GM12878 (cell line): ENCODE data around the gene CACNA1E. TPM values are rescaled to one million over a fixed set of nuclear protein-coding genes. Genes with fewer than 3 reads are reported as not detected.

ENCODE experiments used
- ATAC-seq: fragments of 200-7000 bp; cut with Tn5 transposase; 3 replicates; pipeline ENCODE4 v1.9.1; 2020; ENCODE audit warnings: mild to moderate bottlenecking, moderate library complexity
- BruUV-seq: library from RNA; stranded (reverse); fragments of 400-500 nt; replicated peaks from 2 replicates; lab custom pipeline; 2021; lab: Mats Ljungman, UMichigan
- CTCF ChIA-PET: fragments of 300-600 bp; sonication (Branson Sonifier 250); formaldehyde crosslinking; extraction: SDS; loops from one replicate; lab custom pipeline; 2021; ENCODE audit warnings: inconsistent platforms; lab: Yijun Ruan, JAX
- POLR2A ChIA-PET: fragments of 350-600 bp; formaldehyde crosslinking; extraction: SDS; loops from one replicate; lab custom pipeline; 2021; ENCODE audit warnings: inconsistent platforms; lab: Charles Lee
- RAD21 ChIA-PET: fragments of 300-600 bp; sonication (Branson Sonifier 250); formaldehyde crosslinking; loops from one replicate; lab custom pipeline; 2023; ENCODE audit warnings: antibody characterized with exemption; ENCODE audit not compliant: unreplicated experiment; lab: Charles Lee
- SMC1A ChIA-PET: fragments of 300-600 bp; sonication (Branson Sonifier 250); formaldehyde crosslinking; loops from one replicate; lab custom pipeline; 2023; ENCODE audit not compliant: unreplicated experiment, uncharacterized antibody; lab: Charles Lee
- DNase-seq: peaks from one replicate; pipeline ENCODE4 v3.0.0-alpha.2; 2011; ENCODE audit warnings: low read depth, low spot score
- FAIRE-seq: peaks from 3 replicates; lab custom pipeline; 2011; peaks lifted over from hg19 to GRCh38; lab: Jason Lieb, UNC
- H2AFZ ChIP-seq: 2 replicates; pipeline ENCODE4 v1.6.0; 2011; ENCODE audit warnings: low read depth, low read length, control low read depth; ENCODE audit not compliant: control insufficient read depth
- H3K27ac ChIP-seq: 2 replicates; pipeline ENCODE4 v1.5.1; 2011; ENCODE audit warnings: control low read depth; ENCODE audit not compliant: control insufficient read depth, insufficient read depth
- H3K27me3 ChIP-seq, 2 experiments: replicated peaks in 1 of 2; 2 replicates each; pipeline versions ENCODE4 v1.6.0 to v1.6.1; 2011; ENCODE audit warnings: low read length in 1 of 2; ENCODE audit not compliant: control insufficient read depth in 2 of 2, insufficient read depth in 2 of 2
- H3K36me3 ChIP-seq, 2 experiments: 2 replicates each; pipeline ENCODE4 v1.5.1; 2011; ENCODE audit warnings: low read length in 1 of 2; ENCODE audit not compliant: control insufficient read depth in 2 of 2, insufficient read depth in 2 of 2
- H3K4me1 ChIP-seq: 2 replicates; pipeline ENCODE4 v1.6.1; 2011; ENCODE audit warnings: mild to moderate bottlenecking, low read length, moderate library complexity, mixed read lengths; ENCODE audit not compliant: control insufficient read depth, insufficient read depth
- H3K4me2 ChIP-seq: 2 replicates; pipeline ENCODE4 v1.6.0; 2011; ENCODE audit warnings: control low read depth; ENCODE audit not compliant: control insufficient read depth, insufficient read depth
- H3K4me3 ChIP-seq: fragments of 200-600 bp; sonication (generic); 2 replicates; pipeline ENCODE4 v1.5.1; 2016
- H3K79me2 ChIP-seq: 2 replicates; pipeline ENCODE4 v1.6.0; 2011; ENCODE audit warnings: low read length; ENCODE audit not compliant: control insufficient read depth, insufficient read depth
- H3K9ac ChIP-seq: 2 replicates; pipeline ENCODE4 v1.8.0; 2011; ENCODE audit warnings: low read length, control low read depth, mixed read lengths; ENCODE audit not compliant: control insufficient read depth, insufficient read depth
- H3K9me3 ChIP-seq: replicated peaks from 3 replicates; pipeline ENCODE4 v1.5.1; 2011; ENCODE audit warnings: mild to moderate bottlenecking, low read length; ENCODE audit not compliant: control insufficient read depth, insufficient read depth
- H4K20me1 ChIP-seq: 2 replicates; pipeline ENCODE4 v1.6.0; 2011; ENCODE audit not compliant: control insufficient read depth, insufficient read depth
- ATF7 ChIP-seq: fragments of 450-650 bp; IDR thresholded peaks from 2 replicates; pipeline ENCODE4 v1.6.1; 2016; ENCODE audit warnings: low read depth, mild to moderate bottlenecking
- E2F8 ChIP-seq: fragments of 450-650 bp; IDR thresholded peaks from 2 replicates; pipeline ENCODE4 v1.6.1; 2018; ENCODE audit warnings: mild to moderate bottlenecking, low read depth, moderate library complexity; ENCODE audit not compliant: partially characterized antibody
- EP300 ChIP-seq, 2 experiments: fragments of 150-350 bp in 1 of 2; IDR thresholded peaks; 2 replicates each; pipeline ENCODE4 v1.6.1; 2011 to 2012; ENCODE audit warnings: low read depth in 2 of 2, low read length in 2 of 2, borderline replicate concordance in 1 of 2, improper control_type of control experiment in 1 of 2, inconsistent platforms in 1 of 2; ENCODE audit not compliant: control insufficient read depth in 1 of 2
- FOXK2 ChIP-seq: fragments of 450-650 bp; IDR thresholded peaks from 2 replicates; pipeline ENCODE4 v1.6.1; 2017; ENCODE audit warnings: mild to moderate bottlenecking, moderate library complexity
- HDAC6 ChIP-seq: fragments of 200-600 bp; sonication (generic); IDR thresholded peaks from one replicate; pipeline ENCODE4 v1.8.0; 2017; ENCODE audit warnings: antibody characterized with exemption; ENCODE audit not compliant: unreplicated experiment
- IKZF2 ChIP-seq, 2 experiments: fragments of 450-650 bp; IDR thresholded peaks; 2 replicates each; pipeline ENCODE4 v1.6.1; 2017; ENCODE audit warnings: mild to moderate bottlenecking in 2 of 2, moderate library complexity in 2 of 2
- JUNB ChIP-seq: IDR thresholded peaks from 2 replicates; pipeline ENCODE4 v1.6.1; 2016; ENCODE audit warnings: antibody characterized with exemption, mild to moderate bottlenecking
- NBN ChIP-seq: fragments of 450-650 bp; IDR thresholded peaks from 2 replicates; pipeline ENCODE4 v1.6.1; 2016
- NFXL1 ChIP-seq: fragments of 450-650 bp; IDR thresholded peaks from 2 replicates; pipeline ENCODE4 v1.6.1; 2017; ENCODE audit warnings: antibody characterized with exemption, mild to moderate bottlenecking, borderline replicate concordance
- RAD21 ChIP-seq: IDR thresholded peaks from 2 replicates; pipeline ENCODE4 v1.6.1; 2011; ENCODE audit warnings: mild to moderate bottlenecking, low read depth, low read length, moderate library complexity; ENCODE audit not compliant: insufficient read depth
- SIX5 ChIP-seq: IDR thresholded peaks from 2 replicates; pipeline ENCODE4 v1.6.1; 2011; ENCODE audit warnings: mild to moderate bottlenecking, low read depth, low read length, moderate library complexity; ENCODE audit not compliant: severe bottlenecking
- TCF12 ChIP-seq: IDR thresholded peaks from 2 replicates; pipeline ENCODE4 v1.6.1; 2011; ENCODE audit warnings: low read depth, mild to moderate bottlenecking, low read length
- ZBTB11 ChIP-seq: fragments of 450-650 bp; formaldehyde crosslinking; IDR thresholded peaks from 2 replicates; pipeline ENCODE4 v1.5.0; 2022; ENCODE audit warnings: mild to moderate bottlenecking, missing genetic modification characterization
- WGBS: methylation state at CpG from one replicate; pipeline ENCODE4 v1.1.6; 2016; ENCODE audit warnings: low lambda C conversion rate; ENCODE audit not compliant: insufficient replicate concordance, insufficient coverage; ENCODE audit errors: missing lambda C conversion rate; 5-methylcytosine and 5-hydroxymethylcytosine counted together
- in situ Hi-C: fragments of 300-500 bp; cut with MboI; formaldehyde crosslinking; loops from 9 replicates; pipeline ENCODE4 v1.14.3; 2018; ENCODE audit warnings: mixed read lengths
- intact Hi-C: fragments of 100-400 bp; cut with micrococcal nuclease; formaldehyde crosslinking; loops from one replicate; pipeline ENCODE4 v1.14.2; 2022; ENCODE audit not compliant: unreplicated experiment
- polyA plus RNA-seq, 11 experiments: library from polyadenylated mRNA; depleted of rRNA in 4 of 11; unstranded in 6 of 11; stranded (reverse) in 5 of 11; fragments of >200 nt; fragmentation: Nextera tagmentation in 4 of 11; fragmentation: Illumina TruSeq in 1 of 11; extraction: Ambion mirVana in 4 of 11; extraction: Trizol in 1 of 11; gene quantifications; 1 replicate in 1 of 11; 2 replicates in 10 of 11; pipeline versions ENCODE4 v1.2.1 to v1.2.3, GENCODE V29; 2011 to 2016; ENCODE audit warnings: inconsistent platforms in 2 of 11, missing spikeins in 2 of 11, low read depth in 1 of 11
- total RNA-seq, 4 experiments: library from RNA; depleted of rRNA in 3 of 4; stranded (reverse); fragments of >200 nt in 3 of 4; fragmentation: Illumina TruSeq in 1 of 4; extraction: Trizol in 1 of 4; gene quantifications; 2 replicates each; pipeline versions ENCODE4 v1.2.1 to v1.2.3, GENCODE V29; 2013 to 2021

Gene CACNA1E
- total and polyA plus RNA-seq, 10 of the 15 experiments (the other 5 are each of a cell fraction or from before 2014, with no cell fraction given) = 0.57 to 22.0 (median 8.5) TPM

GRCh38 chr1:181784039-181784683, 300.8 kb downstream of the CACNA1E start:
- ATAC-seq (no peak), FAIRE-seq (no peak), DNase-seq (no peak)
- H3K36me3 ChIP-seq = 0 out of 4 replicates have a peak, but pooled peaks cover 0 to 1% of the 10 kb centered on the region in 2 experiments
- ChIA-PET POLR2A (no interaction called here), SMC1A (interaction anchor here (1.1 kb wide), 1 partner anchor 157 kb away, joined by 3 read pairs; no protein-coding TSS in a partner anchor), CTCF (interaction anchor here (1.0 kb wide), 1 partner anchor 30 kb away, joined by 3 read pairs; no protein-coding TSS in a partner anchor), RAD21 (no interaction called here)
- no peak overlapping the region for H2AFZ ChIP-seq
- H3K9ac ChIP-seq = no peak overlapping the region
- no peak for TF ChIP-seq EP300 (IDR thresholded peaks at IDR 0.05; ENCODE audit: borderline replicate concordance in 1 of 2, control insufficient read depth in 1 of 2, low read depth in 2 of 2, low read length in 2 of 2)
- no peak for TF ChIP-seq FOXK2
- no peak for TF ChIP-seq E2F8
- no peak for TF ChIP-seq ATF7
- TF ChIP-seq TCF12 = no peak
- TF ChIP-seq SIX5 = no peak
- TF ChIP-seq NBN = no peak
- no peak for TF ChIP-seq JUNB
- no peak for TF ChIP-seq RAD21
- no peak for TF ChIP-seq ZBTB11 (CRISPR knock-in tag)
- TF ChIP-seq HDAC6 = no peak
- no peak for TF ChIP-seq NFXL1
- no peak for TF ChIP-seq IKZF2 (IDR thresholded peaks at IDR 0.05)
- H3K4me2 ChIP-seq = no peak overlapping the region
- no peaks in the 10 kb centered on the region for H3K9me3 ChIP-seq
- no peaks in the 10 kb centered on the region for H3K79me2 ChIP-seq
- no peaks in the 10 kb centered on the region for H3K4me1 ChIP-seq
- 51% methylated on average over 3 of the region's 3 CpGs for WGBS
- BruUV-seq = no TSS peak
- intact Hi-C loops (no loop called here), in situ Hi-C loops (no loop called here)
- no peaks in the 10 kb centered on the region for H4K20me1 ChIP-seq
- no peak overlapping the region for H3K4me3 ChIP-seq
- H3K27ac ChIP-seq = no peak overlapping the region
- H3K27me3 ChIP-seq = no peaks in the 10 kb centered on the region
